ACC112 (cell line): ENCODE results near the gene OR2C1.

ENCODE experiments used
- H2AFZ ChIP-seq: fragments of 200-600 bp; sonication (generic); one replicate; pipeline ENCODE4 v1.6.0; 2017; ENCODE audit warnings: antibody characterized with exemption, low read length; ENCODE audit not compliant: unreplicated experiment
- H3K27ac ChIP-seq: fragments of 200-600 bp; sonication (generic); 2 replicates; pipeline ENCODE4 v1.5.1; 2014; ENCODE audit warnings: low read depth, mild to moderate bottlenecking, antibody characterized with exemption, low read length, moderate library complexity
- H3K27me3 ChIP-seq: fragments of 200-600 bp; sonication (generic); 2 replicates; pipeline ENCODE4 v1.6.1; 2014; ENCODE audit warnings: mild to moderate bottlenecking, antibody characterized with exemption, low read length, moderate library complexity, mixed read lengths; ENCODE audit not compliant: insufficient read depth
- H3K36me3 ChIP-seq: fragments of 200-600 bp; sonication (generic); 2 replicates; pipeline ENCODE4 v1.6.1; 2016; ENCODE audit warnings: mild to moderate bottlenecking, antibody characterized with exemption, low read length, moderate library complexity, mixed read lengths; ENCODE audit not compliant: insufficient read depth
- H3K4me1 ChIP-seq: fragments of 200-600 bp; sonication (generic); one replicate; pipeline ENCODE4 v1.6.1; 2016; ENCODE audit warnings: low read length, mixed read lengths; ENCODE audit not compliant: insufficient read depth, unreplicated experiment, control insufficient read depth
- H3K4me3 ChIP-seq: fragments of 200-600 bp; sonication (generic); 2 replicates; pipeline ENCODE4 v1.5.1; 2014; ENCODE audit warnings: mild to moderate bottlenecking, low read depth, low read length
- H3K79me2 ChIP-seq: fragments of 200-600 bp; sonication (generic); one replicate; pipeline ENCODE4 v1.6.0; 2016; ENCODE audit warnings: low read length; ENCODE audit not compliant: control insufficient read depth, unreplicated experiment, insufficient read depth

OR2C1 gene

GRCh38 chr16:3389663-3390338, 34.1 kb downstream of the OR2C1 start:
- H3K27me3 ChIP-seq: no peaks in the 10 kb centered on the region
- peaks cover 6% of the 10 kb centered on the region for H3K79me2 ChIP-seq
- H2AFZ ChIP-seq: no peak overlapping the region
- no peaks in the 10 kb centered on the region for H3K4me1 ChIP-seq
- H3K27ac ChIP-seq: no peak overlapping the region
- H3K36me3 ChIP-seq: peaks cover 75% of the 10 kb centered on the region
- no peak overlapping the region for H3K4me3 ChIP-seq

GRCh38 chr16:3400446-3400778, 44.7 kb downstream of the OR2C1 start:
- Histone ChIP-seq H3K27me3 (no peaks in the 10 kb centered on the region), H3K79me2 (peaks cover 29% of the 10 kb centered on the region), H2AFZ (peak overlapping the region; percentile 98), H3K36me3 (peaks cover 60% of the 10 kb centered on the region), H3K4me1 (peaks cover 2% of the 10 kb centered on the region), H3K4me3 (peak overlapping the region; percentile 99), H3K27ac (peak overlapping the region; percentile 41)

- peak within 1 kb of the TSS; percentile 99 for H3K4me3 ChIP-seq
- peaks cover 60% of the 10 kb centered on the region for H3K36me3 ChIP-seq
- peaks cover 2% of the 10 kb centered on the region for H3K4me1 ChIP-seq
- H3K27me3 ChIP-seq: no peaks in the 10 kb centered on the region
- H2AFZ ChIP-seq: peak within 1 kb of the TSS; percentile 98
- H3K79me2 ChIP-seq: peaks cover 29% of the 10 kb centered on the region
- H3K27ac ChIP-seq: peak within 1 kb of the TSS; percentile 41
Observed at GRCh38 chr16:3400779-3401688, 45.3 kb downstream of the OR2C1 start, which contains the start of the genes ZNF174 and ZSCAN32. ZNF174 (plus strand) TSS chr16:3401215; CDS start chr16:3402005, 790 bp downstream. ZSCAN32 (minus strand) TSS chr16:3401004; CDS start chr16:3397557, 3,447 bp downstream.

DNA sequence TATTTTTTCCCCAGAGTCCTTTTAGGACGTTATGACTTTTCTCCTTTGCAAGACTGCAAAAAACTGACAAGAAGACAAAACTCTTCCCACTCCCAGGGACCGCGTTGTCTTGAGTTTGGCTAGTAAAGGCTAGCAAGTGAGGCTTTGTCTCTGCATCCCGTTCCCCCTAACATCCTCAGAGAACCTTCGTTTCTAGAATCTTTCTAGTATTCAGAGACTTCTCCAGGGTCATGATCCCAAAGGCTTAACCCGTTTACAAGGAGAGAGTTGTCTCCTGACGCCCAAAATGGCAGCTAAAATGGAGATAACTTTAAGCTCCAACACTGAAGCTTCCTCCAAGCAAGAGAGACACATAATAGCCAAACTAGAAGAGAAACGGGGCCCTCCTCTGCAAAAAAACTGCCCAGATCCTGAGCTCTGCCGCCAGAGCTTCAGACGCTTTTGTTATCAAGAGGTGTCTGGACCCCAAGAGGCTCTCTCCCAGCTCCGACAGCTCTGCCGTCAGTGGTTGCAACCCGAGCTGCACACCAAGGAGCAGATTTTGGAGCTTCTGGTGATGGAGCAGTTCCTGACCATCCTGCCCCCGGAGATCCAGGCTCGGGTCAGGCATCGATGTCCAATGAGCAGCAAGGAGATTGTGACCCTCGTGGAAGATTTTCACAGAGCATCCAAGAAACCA, 46.2 kb downstream of the OR2C1 start:
- Histone ChIP-seq H3K79me2 (peaks cover 27% of the 10 kb centered on the region), H3K4me3 (peak overlapping the region; percentile 99), H3K4me1 (peaks cover 2% of the 10 kb centered on the region), H3K36me3 (peaks cover 60% of the 10 kb centered on the region), H3K27ac (peak overlapping the region; percentile 13; the same call in 1 of the 2 replicates), H3K27me3 (no peaks in the 10 kb centered on the region), H2AFZ (peak overlapping the region; percentile 96)
